NCI-H1436 treated with DMSO at 0.1 percent for 48 hours (cell line): Measurements from ENCODE around the gene TNS3.

ENCODE experiments used
- DNase-seq: peaks from one replicate; lab custom pipeline; 2025; lab: John Stamatoyannopoulos, UW

The TNS3 gene

DNA sequence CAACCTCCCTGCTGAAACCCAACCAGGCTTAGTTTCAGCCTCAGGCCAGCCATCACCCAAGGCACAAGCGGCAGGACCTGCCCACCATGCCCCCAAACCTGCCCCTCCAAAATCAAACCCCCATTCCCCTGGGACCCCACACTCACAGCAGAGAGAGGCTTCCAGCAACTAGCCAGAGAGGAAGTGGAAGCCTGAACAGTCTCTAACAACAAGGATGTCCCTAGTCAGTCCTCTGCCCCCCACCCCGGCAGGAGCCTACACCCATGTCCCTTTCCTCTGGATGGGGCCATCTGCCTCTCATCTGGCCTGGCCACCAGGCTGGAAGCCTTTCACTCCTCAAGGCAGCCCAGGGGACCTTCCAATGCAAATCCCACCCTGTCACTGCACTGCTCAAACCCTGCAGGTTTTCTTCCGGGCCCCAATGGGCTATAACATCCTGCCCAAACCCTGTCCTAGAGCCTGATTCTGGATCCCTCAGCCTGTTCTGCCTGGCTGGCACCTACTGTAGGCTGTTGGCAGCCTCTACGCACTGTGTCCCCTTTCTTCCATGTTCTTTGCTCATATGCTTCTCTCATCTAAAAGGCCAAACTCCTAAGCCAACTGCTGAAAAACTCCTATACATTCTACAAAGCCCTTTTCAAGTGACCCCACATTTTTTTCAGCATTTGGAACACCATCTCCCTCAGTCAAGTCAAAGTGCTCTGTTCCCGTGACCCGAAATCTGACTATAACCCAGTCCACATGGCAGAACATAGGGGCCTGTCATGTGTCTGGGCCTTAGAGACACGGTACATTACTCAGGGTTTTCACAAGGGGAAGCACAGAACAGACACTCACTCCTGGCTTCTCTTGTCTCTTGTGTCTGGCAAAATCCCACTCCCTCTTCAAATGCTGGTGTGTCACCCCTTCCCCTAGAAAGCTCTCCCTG lies 253.3 kb downstream of the TNS3 start:
- no peak for DNase-seq

DNA sequence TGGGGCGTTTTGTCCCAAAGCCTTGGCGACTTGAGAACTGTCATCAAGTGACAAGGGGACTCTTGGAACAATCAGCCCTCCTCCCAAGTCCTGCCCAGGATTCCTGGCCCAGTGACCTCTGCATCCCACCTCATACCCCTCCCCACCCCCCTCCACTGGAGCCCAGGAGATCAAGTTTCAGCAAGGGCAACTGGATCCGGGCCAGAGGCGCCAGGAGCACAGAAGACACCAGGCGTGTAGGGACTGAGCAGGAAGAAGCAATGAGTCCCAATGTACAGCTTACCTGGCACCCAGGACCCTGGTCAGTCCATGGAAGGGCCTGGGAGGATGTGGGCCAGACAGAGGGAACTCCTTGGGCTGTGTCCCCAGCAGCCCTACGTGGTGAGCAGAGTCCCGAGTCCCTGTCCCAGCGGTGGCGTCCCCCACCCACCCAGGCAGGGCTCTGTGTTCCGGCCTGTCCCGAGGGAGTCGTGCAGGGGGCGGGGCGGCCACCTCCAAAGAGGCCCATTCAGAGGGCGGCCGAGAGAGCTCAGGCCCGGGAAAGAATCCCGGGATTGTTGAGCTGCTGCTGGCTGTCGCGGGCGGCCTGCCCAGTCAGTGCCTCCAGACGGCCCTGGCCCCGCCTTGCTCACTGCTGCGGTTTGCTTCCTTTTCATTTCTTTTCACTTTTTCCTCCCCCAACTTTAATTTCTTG lies 254.1 kb downstream of the TNS3 start:
- DNase-seq: no peak

DNA sequence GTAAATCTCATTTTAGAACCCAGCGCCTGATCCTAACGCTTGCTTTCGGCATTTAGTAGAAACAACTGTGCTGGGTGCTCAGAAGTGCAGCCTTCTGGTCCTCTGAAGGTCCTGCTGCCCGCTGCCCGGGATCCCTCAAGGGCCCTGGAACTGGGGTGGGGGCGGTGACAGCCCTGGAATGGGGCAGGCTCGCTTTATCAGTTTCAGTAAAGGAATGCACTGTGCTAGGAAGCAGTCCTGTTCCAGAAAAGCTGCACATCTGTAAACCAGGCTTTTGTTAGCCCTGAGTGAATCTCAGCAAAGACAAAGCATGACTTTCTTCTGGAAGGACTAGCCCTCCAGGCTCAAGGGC lies 254.6 kb downstream of the TNS3 start:
- no peak for DNase-seq

DNA sequence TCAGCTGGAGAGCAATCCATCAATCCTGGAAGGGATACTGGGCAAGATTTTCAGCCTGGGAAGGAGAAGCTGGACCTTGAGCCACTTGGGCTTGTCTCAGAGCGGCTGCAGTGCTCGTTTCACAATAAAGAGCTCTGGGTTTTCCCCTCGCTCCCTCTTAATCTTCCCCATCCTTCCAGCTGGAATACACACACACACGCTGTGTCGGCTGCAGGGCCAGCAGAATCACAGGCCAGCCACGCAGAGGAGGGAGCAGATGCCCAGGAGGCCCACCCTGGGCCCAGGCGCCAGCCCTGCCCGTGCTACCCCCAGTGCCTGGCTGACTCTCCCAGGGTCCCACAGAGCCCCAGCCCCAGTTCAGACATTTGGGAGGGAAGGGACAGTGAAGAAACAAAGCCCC lies 255.1 kb downstream of the TNS3 start:
- no peak for DNase-seq

DNA sequence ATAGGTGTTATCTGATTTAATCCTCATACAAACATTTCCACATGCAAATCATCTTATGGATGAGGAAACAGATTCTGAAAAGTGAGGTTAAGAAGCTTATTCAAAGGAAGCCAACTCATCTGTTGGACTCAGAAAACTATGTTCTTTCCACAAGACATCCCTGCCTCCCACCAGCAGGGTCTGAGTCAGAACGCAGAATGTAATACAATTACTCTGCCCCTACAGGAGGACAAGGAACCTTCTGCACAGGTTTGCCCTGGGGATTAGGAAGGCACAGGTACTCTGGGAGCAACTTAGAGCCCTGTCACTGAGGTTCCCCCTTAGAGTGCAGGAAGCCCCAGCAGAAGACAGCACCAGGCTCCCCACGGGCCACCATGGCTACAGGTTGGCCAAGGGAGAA lies 255.7 kb downstream of the TNS3 start:
- DNase-seq: no peak

DNA sequence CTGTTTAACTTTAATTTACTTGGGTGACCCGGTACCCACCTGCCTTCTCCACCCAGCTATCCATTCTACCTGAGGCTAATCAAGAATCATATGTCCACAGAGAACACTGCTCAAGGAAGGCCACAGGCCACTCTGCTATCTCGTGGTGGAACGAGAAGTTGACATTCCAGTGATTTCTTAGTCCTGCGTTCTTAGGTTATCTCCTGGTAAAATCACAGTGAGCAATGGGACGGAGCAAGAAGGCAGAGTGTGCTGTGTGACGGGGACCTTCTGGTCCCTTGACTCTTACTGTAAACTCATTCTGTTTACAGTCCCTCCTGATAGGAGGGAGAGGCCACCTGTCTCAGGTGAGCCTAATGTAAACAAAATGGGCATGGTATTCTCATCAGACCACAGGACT lies 256.6 kb downstream of the TNS3 start:
- DNase-seq: no peak

DNA sequence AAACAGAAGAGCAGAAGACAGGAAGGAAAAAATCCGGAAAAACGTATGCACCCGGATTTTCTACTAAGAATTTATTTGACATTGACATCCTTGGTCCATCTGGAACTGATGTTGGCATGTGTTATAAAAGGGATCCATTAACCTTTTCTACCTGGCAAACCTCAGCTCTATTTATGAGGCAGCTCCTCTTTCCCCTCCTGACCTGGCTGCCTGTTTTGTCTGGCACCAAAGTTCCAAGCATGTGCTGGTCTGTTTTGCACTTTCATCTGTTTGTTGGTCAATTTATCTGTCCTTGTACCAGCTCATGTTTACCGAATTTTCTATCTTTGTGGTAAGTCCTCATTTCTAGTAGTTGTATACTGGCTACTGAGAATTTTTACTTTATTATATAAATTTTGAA lies 258.0 kb downstream of the TNS3 start:
- DNase-seq: no peak

DNA sequence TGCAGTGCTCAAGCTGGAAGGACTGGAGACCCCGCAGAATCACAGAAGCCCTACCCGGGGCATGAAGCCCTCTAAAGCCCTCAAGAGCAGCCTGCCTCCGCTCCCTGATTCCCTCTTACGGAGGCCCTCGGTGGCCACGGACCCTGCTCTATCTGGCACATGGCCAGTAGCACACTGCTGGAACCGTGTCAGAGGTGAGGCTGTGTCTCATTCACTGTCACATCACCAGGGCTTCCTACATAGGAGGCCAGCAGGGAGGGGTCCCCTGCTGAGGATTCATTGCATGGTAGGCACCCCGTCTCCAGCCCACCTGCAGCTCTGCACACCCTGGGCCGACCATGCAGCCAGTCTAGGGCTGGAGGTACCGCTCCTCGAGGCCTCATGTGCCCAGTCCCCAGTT lies 259.2 kb downstream of the TNS3 start:
- DNase-seq: no peak

DNA sequence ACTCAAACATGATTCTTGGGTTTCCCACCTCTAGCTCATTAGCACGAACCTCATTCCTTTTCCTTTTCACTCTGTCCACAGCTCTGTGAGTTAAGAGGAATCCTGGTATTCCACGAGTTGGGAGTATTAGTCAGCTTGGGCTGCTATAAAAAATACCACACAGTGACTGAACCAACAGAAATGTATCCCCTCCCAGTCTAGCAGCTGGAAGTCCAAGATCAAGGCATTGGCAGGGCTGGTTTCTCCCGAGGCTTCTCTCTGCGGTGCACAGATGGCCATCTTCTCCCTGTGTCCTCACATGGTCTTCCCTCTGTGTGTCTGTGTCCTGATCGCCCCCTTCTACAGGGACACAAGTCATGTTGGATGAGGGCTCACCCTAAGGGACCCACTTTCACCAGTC lies 261.6 kb downstream of the TNS3 start:
- DNase-seq: no peak

DNA sequence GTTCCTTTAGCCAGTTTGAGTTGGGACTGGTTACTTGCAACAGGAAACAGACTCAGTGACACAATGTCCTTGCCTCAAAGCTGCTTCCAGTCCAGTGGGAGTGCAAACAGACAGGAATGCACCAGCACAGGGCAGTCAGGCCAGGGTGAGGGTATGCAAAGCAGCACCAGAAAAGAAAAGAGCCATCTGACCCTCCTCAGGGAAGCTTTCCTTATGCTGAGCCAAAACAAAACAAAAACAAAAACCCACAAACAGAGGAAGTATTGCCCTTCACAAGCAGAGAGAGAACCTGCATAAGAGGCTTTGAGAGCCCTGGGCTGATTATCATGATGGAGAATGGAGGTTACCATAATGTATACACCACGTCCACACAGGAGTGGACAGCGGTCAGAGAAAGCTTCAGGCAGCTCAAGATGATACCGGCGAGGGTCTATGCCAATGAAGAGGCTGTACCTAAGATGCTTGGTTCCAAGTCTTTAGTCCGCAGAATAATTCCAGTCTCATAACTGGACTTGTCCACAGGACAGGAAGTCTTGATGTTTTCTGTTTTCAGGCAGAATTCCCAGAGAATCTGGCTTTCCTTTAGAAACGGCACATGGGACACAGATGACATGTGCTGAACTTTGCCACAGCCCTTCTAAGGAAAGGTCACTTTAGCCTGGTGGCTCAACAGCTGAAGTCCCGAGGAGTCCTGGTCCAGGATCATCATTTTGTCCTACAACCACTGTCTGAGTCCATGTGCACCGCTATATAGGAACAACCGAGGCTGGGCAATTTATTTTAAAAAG lies 263.3 kb downstream of the TNS3 start:
- no peak for DNase-seq

DNA sequence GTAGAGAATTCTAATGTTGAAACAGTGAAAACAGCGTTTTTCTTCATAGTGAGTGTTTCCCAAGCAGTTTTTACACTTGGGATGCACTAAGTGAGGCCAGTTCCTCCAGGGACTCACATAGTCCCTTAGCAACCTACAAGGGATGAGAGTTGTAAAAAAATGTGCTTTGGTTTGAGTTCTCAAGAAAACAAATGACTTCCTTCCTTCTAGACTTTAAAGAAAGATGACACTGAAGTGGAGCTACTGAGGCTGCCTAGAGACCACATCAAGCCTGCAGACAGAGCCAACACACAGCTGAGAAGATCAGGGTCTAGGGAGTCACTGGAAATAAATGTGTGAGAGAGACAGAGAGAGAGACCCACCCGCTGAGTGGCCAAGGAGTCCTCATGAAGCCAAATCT lies 264.4 kb downstream of the TNS3 start:
- DNase-seq: no peak

DNA sequence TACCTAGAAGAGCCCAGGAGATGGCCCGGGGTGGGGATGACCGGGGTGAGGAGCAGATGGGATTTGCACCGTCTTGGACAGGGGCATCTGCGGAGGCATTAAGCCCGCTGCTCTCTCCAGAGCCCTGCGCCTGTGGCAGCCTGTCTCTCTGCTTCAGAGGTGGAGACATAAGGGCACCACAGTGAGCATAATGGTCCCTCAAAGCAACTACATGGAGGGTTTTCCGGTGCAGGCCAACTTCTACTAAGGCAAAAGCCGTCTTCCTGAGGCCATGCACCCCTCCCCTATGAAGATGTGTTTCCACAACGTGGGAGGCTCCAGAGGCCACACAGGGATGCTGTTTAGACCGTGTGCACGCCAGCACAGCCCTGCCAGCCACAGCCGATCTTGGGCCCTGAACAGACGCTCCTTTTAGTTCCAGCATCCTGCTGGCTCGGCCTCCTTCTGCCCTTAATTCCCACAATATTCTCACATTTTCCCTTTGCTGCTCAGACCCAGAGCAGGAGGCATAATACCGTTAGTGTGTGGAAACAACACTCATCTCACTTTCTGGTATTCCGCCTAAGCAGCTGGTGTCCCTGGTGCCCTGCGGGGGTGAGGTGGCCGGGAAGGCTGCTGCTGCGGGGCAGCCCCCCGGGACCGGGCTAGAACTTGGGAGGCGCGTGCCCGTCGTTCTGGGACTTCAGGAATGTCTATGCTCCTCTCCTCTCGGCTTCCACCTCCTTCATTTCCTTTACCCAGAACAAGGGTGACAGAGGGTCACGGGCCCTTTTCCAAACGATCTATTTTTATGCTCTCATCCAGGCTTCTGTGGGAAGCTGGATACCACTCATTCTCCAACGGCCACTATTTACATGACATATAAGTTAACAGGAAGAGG lies 266.9 kb downstream of the TNS3 start:
- DNase-seq: no peak

DNA sequence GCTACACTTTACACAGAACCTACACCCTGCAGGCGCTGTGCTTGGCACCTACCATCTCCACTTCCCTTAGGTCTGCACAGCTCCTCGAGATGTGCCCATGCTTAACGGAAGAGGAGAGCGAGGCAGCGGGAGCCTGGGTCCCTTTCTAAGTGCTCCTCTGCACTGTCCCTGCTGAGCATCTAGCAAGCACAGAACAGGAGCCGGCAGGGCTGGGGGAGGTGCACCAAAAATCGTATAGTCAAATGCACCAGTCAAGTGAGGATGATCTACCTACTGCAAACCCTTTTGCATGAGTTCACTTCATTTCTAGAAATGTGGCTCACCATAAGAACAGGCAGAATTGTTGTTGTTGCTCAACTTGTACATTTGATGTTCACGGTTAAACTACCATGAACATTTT lies 267.7 kb downstream of the TNS3 start:
- no peak for DNase-seq

DNA sequence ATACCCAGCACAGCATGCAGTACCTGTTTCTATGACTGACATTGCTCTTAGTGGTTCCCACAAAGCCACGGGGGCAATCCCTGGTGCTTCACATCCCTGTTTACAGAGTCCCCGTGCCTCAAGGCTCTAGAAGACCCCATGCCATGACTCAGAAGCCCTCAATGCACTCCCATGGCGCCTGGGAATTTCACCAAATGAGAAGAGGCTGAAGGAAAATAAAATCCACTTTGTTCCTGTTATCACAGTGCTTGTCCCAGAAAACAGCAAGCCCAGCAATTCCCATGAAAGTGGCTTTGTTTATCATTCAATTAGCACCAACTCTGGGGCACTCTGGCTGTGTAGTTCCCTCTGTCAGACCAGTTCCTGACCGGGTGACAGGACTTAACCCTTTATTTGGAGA lies 268.3 kb downstream of the TNS3 start:
- DNase-seq: no peak

DNA sequence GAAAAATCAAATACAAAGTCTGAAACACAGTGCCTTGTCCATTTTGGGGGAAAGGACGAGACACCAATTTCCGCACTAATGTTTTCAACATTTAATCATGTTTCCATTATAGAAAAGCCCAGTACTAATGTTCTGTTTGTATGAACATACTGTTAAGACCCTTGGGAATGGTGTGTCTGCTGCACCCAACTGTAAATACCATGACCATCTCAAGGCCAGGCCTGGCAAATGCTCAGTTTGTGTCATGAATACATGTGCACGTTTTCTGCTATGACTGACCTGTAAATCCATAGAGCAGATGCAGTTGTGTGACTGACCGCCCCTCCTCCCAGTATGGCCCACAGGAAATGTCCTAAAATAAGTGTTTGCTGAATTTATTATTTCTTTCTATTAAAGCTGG lies 270.0 kb downstream of the TNS3 start:
- DNase-seq: no peak

DNA sequence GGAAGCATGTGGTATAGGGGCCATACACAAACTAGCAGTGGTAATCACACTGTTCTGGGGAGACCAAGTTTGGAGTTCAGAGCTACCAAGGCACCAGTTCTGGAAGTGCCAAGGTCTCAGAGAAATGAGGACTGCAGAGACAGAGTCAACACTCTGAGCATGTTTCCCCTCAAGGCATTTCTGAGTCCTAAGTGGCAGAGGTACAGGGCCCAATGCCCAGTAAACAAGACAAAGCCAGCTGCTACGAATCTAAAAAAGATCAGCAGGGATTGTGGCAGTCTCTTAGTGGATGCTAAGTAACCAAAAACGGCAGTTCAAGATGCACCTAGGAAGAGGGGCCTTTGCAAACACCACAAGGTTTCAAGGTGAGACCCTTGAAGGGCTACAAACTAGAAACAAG lies 271.9 kb downstream of the TNS3 start:
- DNase-seq: no peak

DNA sequence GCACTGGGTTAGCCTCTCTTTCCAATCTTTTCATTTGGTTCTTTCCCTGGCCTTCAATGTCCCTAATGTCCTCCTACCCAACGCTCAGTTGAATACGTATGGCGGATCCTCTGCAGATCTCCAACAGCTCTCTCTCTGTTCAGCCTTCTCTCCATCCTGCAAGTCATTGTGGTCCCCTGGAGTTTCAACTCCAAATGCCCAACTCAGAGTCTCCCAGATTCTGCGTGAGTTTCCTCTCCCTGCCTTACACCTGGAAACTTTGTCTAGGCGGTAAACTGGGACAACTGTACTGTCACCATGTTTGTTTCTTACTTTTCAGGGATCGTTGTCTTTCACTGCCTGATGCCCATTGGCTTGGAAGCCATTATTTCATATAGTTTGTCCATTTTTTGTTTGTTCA lies 273.1 kb downstream of the TNS3 start:
- DNase-seq: no peak

DNA sequence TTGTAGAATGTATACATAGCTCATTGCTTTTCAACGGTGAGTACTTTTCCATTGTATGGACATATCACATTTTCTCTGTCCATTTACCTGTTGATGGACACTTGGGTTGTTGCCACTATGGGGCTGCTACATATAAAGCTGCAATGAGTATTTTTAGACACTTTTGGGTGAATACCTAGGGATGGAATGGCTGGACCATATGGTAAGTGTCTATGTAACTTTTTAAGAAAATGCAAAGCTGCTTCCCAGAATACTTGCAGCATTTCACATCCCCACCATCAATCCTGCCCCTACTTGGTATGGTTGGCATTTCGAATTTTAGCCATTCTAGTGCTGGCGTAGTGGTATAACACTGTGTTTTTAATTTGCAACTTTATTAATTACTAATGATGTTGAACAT lies 274.6 kb downstream of the TNS3 start:
- no peak for DNase-seq

DNA sequence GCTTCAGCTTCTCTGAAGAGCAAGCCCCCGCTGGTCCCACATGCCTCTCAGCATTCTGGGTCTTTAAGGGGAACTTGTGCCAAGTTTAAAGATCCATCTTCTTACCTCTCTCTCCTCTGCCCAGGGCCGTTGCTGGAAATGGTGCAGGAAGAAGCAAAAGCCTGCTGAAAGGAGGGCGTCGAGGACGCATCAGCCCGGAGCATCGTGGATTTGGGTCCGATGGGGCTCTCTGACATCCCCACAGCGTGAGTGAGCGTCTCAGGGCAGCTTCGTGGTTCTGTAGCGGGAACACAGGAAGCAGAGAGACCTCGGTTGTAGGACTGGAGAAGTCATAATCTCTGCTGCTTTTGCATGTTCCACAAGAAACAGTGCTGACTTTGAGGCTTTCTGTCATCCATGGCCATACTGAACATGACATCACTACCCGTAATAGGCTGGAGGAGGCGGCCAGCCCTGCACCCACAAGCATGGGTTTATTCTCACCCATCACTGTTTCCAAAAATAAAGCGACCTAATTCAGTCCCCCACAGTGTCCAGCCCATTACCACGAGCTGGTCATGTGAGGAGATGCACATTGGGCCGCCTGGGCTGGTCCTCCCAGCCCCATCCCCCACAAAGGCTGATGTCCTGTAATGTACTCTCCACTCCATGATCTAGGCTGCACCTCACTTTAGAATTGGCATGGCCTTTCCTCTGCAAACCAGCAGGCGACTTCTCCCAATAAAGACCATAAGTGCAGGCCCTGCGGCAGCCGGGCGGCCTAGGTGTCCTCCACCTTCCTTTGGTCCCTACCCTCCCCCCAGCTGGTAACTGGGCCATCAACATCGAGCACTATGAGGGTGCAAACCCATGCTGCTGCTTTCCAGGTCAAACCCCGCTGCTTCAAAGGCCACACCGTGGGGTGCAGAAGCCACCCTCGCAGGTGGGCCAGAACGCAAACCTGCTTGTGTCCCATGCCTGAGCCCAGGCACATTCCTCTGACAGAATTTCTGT lies 276.9 kb downstream of the TNS3 start:
- no peak for DNase-seq

DNA sequence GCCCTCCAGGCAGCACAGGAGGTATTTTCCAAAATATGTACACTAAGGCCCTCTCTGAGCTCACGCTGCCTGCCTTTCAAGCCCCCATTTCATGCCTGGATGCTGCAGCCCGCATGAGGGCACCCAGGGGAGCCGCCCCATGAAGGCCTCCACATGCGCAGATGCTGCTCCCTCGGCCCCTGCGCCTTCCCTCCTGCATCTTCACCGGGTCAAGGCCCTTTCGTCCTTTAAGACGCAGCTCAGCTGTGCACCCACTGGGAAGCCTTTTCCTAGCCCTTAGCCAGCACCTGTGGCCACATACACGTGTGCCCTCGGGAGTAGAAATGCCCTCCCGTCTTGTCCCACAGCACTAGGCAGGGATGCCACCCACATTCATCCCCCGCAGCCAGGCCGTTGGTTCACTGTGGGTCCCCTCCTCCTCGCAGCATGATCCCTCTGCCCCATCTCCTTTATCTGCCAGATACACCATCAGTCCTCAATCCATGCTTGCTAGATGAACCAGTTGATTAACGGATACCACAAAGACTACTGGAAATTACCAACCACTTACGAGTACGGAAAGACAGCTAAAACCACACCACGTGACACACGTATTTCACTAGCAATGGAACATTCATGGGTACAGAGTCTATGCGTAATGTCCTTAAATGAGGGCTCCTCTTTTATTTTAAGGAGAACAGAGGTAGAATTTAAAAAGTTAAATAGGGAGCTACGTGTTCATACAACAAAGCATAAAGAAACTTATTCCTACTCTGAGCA lies 278.0 kb downstream of the TNS3 start:
- DNase-seq: no peak
